HTERT RPE-1 (cell line): ENCODE results near the gene REPS2.
"Not testable (repeated sequence)": the region's sequence is repeated elsewhere in the genome, so short reads cannot be mapped to it uniquely, and the experiment has no call there.

ENCODE experiments used
- in situ Hi-C: fragments of 300-500 bp; cut with MboI; formaldehyde crosslinking; loops from 4 replicates; pipeline ENCODE4 v1.14.3; 2020; ENCODE audit warnings: low sequenced_read_pairs

Gene REPS2

DNA sequence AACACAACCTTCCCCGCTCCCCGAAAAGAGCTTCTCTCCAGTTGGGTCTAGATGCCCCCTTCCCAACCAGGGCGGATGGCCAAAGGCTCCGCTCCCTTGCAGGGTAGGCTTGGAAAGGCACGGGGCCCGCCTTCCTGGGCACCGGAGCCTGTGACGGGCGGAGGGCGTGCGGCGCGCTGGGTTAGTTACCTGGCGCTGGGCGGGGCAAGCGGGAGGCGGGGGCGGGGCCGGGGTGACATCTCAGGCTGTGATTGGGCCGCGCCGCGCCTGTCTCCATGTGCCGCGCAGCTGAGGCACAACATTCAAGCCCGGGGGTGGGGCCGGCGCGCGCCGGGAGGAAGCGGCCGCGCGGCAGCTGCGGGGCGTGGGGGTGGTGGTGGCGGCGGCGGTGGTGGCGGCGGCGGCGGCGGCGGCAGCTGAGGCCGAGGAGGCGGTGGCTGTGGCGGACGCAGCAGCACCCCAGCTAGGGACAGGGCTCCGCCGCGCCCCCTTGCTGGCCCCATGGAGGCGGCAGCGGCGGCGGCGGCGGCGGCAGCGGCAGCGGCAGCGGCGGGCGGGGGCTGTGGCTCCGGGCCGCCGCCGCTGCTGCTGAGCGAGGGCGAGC lies at the start of gene REPS2:
REPS2 (plus strand) TSS at position 298 of the 604 bp plus-strand sequence; CDS start at position 502, 204 bp downstream.
- in situ Hi-C loops: no loop called here

DNA sequence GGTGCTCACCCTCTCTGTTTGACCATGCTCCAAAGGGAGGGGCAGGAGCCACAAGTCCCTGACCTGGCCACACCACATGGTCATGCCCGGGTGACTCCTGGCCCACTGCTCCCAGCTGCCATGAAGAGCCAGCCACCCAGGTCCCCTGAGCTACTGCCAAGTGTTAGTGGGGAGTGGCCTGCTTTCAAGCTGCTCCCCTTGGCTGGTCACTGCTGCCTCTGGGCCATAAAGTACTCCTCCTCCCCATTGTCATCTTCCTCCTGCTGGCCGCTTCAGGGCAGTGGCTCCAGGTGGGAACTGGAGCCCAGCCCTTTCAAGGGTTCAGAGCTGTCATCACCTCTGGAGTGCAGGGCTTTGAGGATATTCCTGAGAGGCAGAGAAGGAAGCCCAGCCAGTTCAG lies 49.0 kb upstream of the REPS2 start:
- in situ Hi-C loops: no loop called here

DNA sequence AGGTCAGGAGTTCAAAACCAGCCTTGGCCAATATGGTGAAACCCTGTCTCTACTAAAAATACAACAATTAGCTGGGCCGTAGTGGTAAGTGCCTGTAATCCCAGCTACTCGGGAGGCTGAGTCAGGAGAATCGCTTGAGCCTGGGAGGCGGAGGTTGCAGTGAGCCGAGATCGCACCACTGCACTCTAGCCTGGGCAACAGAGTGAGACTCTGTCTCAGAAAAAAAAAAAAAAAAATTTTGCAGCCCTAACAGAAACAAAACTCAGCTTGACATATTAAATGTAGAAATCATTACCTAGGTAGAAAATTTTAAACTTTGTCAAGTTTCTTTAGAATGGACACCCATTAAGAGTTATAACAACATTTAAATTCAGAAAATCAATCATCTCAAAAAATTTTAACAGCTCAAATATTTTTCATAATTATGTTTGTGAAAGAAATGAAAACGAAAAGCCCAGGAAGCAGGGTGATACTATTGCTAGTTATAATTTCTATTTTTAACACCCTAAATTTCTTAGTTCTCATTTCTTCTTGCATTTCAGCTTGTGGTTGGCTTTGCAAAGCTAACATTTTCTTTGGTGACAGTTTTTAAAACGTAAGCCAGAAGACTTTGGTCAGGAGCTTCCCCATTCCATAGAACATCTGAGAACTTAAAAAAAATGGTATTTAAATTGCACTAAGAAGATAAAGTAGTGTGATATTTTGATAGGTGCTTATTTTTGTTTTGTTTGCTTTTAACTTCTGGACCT lies 43.0 kb upstream of the REPS2 start:
- in situ Hi-C loops: no loop called here

DNA sequence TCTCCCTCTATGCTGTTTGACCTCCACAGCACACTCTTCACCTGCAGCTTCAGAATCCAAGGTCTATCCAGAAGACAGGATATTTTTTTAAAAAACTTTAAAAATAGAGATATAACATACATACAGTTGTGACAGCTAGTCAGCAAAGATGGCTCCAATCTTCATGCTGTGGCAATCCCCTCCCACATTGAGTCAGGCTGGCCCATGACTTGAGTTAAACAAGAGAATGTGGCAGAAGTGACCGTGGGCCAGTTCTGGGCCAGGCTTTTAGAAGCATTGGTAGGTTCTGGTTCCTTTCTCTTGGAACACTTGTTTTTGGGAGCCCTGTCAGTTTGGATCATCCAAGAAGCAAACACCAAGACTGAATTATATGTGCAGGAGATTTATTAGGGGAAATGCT lies 36.1 kb upstream of the REPS2 start:
- in situ Hi-C loops: no loop called here

DNA sequence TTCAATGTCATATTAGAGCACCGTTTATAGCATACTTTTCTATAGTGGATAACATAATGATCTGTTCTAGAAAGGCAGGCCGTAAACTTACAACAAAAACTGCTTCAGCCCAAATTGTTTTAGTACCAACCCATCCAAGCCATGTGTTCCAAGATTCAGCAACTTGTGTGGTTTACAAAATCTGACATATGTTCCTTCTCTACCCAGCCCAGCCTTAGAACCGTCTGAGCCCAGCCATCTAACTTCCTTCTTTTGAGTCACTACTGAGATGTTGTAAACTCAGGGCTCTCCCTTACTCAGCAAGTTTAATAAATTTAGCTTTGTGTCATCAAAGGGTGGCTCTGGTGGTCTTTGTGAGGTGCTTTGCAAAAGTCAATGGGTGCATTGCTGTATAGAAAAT lies 32.4 kb upstream of the REPS2 start:
- in situ Hi-C loops: no loop called here

DNA sequence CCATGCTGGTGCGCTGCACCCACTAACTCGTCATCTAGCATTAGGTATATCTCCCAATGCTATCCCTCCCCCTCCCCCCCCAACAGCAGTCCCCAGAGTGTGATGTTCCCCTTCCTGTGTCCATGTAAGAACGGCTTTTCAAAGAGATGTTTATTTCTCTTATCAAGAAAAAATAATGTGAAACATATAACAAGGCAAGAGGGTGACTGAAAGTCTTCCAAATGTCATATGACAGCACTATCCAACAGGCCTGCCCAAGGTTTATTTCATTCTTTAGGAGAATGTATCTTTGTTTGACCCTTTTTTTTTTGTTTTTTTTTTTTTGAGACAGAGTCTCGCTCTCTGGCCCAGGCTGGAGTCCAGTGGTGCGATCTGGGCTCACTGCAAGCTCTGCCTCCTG lies 29.9 kb upstream of the REPS2 start:
- in situ Hi-C loops: no loop called here

DNA sequence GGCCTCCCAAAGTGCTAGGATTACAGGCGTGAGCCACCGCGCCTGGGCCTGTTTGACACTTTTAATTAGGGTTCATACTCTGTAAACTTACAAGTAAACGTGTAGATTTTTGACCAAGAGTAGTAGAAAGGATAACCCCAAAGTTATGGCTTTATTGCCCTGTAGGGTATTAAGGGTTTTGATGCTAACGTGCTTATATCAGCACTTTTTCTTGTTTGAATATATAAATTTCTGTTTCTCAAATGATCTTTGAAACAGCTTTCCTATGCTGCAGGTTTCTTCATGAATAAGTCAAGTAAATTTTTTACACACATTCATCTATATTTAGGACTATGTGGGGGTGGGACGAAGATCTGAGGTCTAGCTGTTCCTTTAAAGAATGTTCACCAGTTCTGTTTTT lies 29.3 kb upstream of the REPS2 start:
- in situ Hi-C loops: no loop called here

DNA sequence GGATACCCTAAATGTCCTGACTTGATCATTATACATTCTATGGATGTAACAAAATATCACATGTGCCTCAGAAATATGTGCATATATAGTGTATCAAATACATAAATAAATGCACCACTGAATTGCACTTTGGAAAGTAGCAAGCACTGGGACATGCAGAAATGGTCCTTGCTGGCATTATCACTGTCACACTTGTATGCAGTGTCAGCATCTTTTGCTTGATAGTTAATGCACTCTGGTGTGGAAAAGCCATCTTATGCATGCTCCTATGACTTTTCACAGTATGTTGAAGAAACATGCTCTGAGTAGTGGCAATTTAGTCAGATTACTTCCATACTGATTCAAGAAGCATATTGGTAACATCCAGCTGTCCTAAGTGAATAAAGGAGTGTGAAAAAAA lies 27.5 kb upstream of the REPS2 start:
- in situ Hi-C loops: no loop called here

DNA sequence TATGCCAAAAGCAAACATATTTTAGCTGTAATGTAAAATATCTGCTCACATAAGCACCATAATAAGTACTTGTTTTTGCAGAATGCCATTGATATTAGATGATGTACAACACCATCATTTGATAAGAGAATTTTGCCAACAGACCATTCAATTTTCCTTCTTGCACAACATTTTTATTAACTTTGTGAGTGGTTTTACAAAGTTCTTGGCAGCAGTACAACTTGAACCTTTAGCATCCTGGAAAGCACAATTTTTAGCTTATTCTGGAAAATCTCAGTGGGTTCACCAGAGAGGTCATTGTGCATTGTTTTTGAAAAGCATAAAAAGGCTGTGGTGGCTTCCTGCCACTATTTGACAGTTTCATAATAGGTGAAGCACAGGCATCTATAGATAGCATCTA lies 26.4 kb upstream of the REPS2 start:
- in situ Hi-C loops: no loop called here

DNA sequence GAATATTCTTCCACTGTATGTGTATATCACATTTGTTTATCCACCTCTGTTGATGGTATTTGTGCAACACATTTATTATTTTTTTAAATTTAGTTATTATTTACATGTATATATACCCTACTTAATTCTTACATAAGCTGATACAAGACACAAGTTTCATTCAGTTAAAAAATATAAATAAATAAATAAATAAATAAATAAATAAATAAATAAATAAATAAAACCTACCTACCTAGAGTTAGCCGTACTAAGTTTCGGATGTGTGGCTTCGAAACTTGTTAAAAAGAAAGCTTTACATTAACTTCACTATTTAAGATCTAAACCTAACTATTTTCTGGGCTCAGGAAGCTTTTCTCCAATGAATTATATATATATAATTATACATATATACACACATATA lies 23.3 kb upstream of the REPS2 start:
- in situ Hi-C loops: no loop called here

DNA sequence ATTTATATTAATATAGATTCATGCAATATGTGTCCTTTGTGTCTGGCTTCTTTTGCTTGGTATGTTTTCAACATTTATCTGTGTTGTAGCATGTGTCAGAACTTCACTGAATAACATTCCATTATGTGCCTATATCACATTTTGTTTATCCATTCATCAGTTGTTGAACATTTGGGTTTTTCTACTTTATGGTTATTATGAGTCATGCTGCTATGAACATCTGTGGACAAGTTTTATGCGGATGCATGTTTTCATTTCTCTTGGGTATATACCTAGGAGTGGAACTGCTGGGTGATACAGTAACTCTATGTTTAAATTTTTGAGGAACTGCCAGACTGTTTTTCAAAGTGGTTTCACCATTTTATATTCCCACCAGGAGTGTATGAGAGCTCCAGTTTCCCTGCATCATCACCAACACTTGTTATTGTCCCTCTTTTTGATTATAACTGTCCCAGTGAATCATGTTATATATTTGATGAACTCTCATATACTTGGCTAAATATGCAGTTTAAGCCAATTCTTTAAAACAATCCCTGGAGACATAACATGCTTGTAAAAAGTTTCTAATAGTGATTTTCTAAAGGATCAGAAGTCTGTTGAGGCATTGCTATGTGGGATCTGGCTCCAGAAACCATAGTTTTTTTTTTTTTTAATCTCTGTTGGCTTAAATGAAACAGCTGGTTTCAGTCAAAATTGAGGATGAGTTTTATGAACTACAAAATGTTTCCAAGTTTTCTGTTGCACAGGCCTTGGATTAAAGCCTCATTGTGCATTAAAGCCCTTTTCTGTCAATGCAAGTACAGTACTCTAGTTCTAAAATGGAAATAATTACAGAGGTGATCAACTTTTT lies 21.6 kb upstream of the REPS2 start:
- in situ Hi-C loops: no loop called here

DNA sequence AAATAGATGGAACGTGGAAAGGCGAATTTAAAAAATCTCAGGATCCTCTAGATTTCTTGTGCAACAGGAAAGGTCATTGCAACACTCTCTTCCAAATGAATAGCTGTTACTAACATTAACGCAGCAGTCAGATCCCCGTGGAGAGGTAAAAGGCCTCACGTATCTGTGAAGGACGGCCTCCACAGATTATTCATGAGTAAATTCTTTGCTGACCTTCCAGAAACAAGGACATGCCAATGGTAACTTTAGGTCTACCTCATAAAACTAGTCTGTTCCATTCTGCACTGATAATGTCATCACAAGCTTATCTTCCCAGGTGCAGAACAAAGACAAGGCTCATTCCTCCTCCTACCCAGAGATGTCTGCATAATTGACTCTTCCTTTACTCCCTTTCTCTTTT lies 16.1 kb upstream of the REPS2 start:
- in situ Hi-C loops: no loop called here

DNA sequence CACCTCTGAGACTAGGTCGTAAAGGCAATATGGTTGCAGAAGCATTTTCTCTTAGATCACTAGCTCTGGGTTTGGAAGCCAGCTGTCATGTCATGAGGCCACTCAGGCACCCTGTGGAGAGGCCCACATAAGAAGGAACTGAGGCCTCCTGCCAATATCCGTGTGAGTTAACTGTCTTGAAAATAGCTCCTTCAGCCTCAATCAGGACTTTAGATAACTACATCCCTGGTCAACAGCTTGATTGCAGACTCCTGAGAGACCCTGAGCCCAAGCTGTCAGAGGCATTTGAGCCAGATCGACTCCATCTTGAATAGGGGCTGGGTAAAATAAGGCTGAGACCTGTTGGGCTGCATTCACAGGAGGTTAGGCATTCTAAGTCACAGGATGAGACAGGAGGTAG lies 15.1 kb upstream of the REPS2 start:
- in situ Hi-C loops: no loop called here

DNA sequence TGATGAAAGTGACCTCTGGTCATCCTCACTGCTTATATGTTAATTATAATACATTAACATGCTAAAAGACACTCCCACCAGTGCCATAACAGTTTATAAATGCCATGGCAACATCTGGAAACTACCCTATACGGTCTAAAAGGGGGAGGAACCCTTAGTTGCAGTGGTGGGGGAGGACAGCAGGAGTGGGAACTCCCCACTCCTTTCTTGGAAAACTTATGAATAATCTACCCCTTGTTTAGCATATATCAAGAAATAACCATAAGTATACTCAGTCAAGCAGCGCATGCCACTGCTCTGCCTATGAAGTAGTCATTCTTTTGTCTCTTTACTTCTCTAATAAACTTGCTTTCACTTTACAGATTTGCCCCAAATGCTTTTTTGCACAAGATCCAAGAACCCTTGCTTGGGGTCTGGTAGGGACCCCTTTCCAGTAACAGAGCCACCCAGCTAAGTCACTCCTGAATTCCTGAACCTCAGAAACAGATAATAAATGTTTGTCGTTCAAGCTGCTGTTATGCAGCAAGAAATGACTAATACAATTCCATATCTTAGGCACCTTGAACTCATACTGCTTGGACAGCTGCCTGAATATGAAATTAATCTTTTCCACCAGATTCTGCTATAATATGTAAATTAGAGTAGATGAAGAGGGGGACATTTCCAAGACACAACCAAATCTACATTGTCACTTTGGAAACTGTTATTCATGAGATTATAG lies 14.4 kb upstream of the REPS2 start:
- in situ Hi-C loops: no loop called here

DNA sequence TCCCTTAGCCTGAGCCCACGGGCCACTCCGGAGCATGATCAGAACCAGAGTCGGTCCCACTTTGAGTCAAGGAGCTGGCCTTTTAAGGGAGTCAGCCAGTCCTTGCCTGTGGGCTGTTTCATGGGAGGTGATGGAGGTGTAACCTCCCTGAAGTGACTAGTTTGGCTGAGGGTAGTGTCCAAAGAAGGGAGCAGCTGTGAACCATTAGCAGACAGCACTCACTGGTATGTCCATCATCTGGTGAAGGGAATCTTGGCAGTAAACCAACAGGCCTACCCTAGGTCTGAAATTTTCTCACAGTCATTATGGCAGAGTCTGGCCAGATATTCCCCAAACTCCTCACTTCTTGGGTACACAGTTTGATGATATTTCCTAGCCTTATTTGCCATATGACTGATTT lies 12.3 kb upstream of the REPS2 start:
- in situ Hi-C loops: no loop called here

DNA sequence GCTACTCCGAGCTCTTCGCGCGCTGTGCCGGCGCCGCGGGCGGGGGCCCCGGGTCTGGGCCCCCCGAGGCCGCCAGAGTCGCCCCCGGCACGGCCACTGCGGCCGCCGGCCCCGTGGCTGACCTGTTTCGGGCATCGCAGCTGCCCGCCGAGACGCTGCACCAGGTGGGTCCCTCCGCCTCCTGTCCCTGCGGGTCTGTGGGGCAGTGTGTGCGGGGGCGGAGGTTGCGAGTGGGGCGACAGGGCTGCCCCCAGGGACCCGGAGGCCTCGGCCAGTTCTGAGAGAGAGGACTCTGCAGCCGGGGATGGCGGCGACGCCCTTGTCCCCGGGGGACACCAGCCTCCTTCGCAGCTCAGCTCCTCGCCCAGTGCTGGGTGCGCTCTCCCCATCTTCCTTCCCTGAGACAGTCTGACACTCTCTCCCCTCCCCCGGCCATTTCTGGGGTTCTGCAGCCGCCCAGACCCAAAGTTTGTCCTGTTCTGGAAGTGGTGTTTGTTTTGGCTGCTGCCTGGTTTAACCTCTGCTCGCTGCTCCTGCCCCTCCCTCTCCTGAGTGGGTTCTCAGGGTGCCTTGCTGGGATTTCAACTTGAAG lies 609 bp downstream of the REPS2 start:
- in situ Hi-C loops: no loop called here

DNA sequence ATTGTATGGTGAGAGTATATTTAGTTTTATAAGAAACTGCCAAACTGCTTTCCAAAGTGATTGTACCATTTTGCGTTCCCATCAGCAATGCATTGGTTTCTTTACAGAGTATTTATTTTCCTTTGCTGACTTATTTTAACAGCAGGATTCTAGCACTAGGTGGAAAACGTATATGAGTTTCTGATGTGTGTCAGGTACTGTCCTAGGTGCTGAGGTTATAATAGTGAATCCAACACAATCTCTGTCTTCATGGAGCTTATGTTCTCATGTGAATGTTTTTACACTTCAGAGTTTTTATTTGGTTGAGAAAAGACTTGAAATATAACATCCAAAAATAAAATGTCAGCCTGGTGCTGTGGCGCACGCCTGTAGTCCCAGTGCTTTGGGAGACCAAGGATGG lies 4.0 kb downstream of the REPS2 start:
- in situ Hi-C loops: no loop called here

DNA sequence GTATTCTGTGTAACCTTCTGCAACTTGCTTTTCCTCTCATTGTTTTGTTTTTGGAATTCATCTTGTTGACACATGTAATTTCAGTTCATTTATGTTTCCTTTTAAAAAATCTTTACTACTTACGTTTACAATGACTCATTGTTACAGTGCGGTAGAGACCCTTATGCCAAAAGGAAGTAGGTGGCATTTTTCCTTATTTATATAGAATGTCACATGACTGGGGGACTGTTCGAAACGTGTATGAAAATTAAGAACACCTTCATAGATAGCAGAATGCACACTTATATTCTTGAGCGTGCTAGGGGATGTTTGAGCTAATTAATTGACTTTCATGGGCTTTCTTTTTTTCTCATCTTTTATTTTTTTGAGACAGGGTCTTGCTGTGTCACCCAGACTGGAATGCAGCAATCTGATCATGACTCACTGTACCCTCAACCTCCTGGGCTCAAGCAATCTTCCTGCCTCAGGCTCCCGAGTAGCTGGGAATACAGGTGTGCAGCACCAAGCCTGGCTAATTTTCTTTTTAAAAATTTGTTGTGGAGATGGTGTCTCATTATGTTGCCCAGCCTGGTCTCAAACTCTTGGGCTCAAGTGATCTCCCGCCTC lies 7.3 kb downstream of the REPS2 start:
- in situ Hi-C loops: no loop called here

DNA sequence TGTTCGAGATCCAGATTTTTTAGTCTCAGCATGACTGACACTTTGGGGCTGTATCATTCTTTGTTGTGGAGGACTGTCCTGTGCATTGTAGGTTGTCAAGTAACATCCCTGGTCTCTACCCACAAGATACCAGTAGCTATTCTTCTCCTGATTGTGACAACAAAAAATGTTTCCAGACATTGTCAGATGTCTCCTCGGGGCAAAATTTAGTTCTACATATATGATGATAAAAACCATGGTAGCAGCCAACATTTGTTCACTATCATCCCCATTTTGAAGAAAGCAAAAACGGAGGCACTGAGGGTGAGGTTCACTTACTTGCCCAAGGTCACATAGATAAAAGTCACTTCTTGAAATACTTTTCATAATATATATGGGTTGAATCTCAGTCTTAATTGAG lies 11.3 kb downstream of the REPS2 start:
- in situ Hi-C loops: no loop called here

DNA sequence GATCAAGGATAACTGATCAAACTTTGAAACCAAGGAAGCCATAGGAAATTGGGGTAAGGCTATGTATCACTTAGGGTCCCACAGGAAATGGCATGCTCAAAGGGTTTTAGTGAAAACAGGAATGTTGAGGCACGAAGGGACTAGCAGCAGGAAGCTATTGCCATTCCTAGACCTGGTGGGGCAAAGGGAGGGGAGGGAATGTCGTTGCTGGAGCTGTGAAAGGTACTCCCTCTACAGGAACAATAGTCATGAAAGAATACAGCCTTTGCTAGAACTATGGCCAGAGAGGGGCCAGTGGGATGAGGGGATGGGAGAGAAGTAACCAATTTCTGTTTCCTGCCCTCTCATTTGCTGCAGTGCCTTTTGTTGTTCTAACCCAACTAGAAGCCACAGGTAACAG lies 11.9 kb downstream of the REPS2 start:
- in situ Hi-C loops: no loop called here

DNA sequence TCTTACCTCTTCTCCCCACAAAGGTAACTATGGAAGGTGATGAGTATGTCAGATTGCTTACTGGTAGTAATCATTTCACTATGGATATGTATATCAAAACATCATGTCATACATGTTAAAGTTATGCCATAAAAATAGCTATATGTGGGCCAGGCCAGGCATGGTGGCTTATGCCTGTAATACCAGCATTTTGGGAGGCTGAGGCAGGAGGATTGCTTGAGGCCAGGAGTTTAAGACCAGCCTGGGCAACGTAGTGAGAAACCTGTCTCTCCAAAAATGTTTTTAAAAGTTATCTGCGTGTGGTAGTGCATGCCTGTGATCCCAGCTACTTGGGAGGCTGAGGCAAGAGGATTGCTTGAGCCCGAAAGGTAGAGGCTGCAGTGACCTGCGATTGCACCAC lies 16.2 kb downstream of the REPS2 start:
- in situ Hi-C loops: not testable (repeated sequence)
